OCI-LY1 (cell line): Measurements from ENCODE around the gene PNMA8C.

Experiments
- H2AFZ ChIP-seq: fragments of 200-600 bp; sonication (generic), shearing (Covaris generic); 2 replicates; pipeline ENCODE4 v1.6.0; 2014; ENCODE audit warnings: antibody characterized with exemption, mild to moderate bottlenecking, low read length
- H3F3A ChIP-seq: fragments of 200-600 bp; sonication (generic), shearing (Covaris generic); 2 replicates; pipeline ENCODE4 v1.6.0; 2014; ENCODE audit warnings: mild to moderate bottlenecking, antibody characterized with exemption, low read length, moderate library complexity; ENCODE audit not compliant: insufficient read depth
- H3K27ac ChIP-seq: fragments of 200-600 bp; sonication (generic); 2 replicates; pipeline ENCODE4 v1.5.1; 2014; ENCODE audit warnings: low read length, mixed run types, mild to moderate bottlenecking, low read depth; ENCODE audit not compliant: poor library complexity, severe bottlenecking
- H3K27me3 ChIP-seq: fragments of 200-600 bp; sonication (generic); 2 replicates; pipeline ENCODE4 v1.6.0; 2014; ENCODE audit warnings: antibody characterized with exemption, mild to moderate bottlenecking, low read length, moderate library complexity; ENCODE audit not compliant: insufficient read depth
- H3K36me3 ChIP-seq: fragments of 200-600 bp; sonication (generic); 2 replicates; pipeline ENCODE4 v1.6.1; 2014; ENCODE audit warnings: mild to moderate bottlenecking, antibody characterized with exemption, low read length, moderate library complexity, mixed read lengths; ENCODE audit not compliant: insufficient read depth
- H3K4me1 ChIP-seq: fragments of 200-600 bp; sonication (generic); 2 replicates; pipeline ENCODE4 v1.5.1; 2014; ENCODE audit warnings: mild to moderate bottlenecking, low read length, moderate library complexity; ENCODE audit not compliant: insufficient read depth, severe bottlenecking
- H3K4me2 ChIP-seq: fragments of 200-600 bp; sonication (generic), shearing (Covaris generic); 2 replicates; pipeline ENCODE4 v1.6.1; 2014; ENCODE audit warnings: low read length
- H3K4me3 ChIP-seq: fragments of 200-600 bp; sonication (generic); 2 replicates; pipeline ENCODE4 v1.5.1; 2014; ENCODE audit warnings: low read length, low read depth, mild to moderate bottlenecking, mixed read lengths; ENCODE audit not compliant: poor library complexity, severe bottlenecking
- H3K79me2 ChIP-seq: fragments of 200-600 bp; shearing (Covaris generic); 2 replicates; pipeline ENCODE4 v1.6.1; 2016; ENCODE audit warnings: mixed run types, low read length, mixed read lengths; ENCODE audit not compliant: insufficient read depth
- H3K9ac ChIP-seq: fragments of 200-600 bp; sonication (generic), shearing (Covaris generic); 2 replicates; pipeline ENCODE4 v1.6.1; 2014; ENCODE audit warnings: mild to moderate bottlenecking, low read length, mixed read lengths
- H3K9me2 ChIP-seq: fragments of 200-600 bp; sonication (generic), shearing (Covaris generic); 2 replicates; pipeline ENCODE4 v1.6.1; 2014; ENCODE audit warnings: low read depth, mild to moderate bottlenecking, low read length, mixed read lengths
- H3K9me3 ChIP-seq: fragments of 200-600 bp; shearing (Covaris generic); 2 replicates; pipeline ENCODE4 v1.6.1; 2014; ENCODE audit warnings: low read length, mixed read lengths
- H4K20me1 ChIP-seq: fragments of 200-600 bp; sonication (generic), shearing (Covaris generic); 2 replicates; pipeline ENCODE4 v1.6.0; 2016; ENCODE audit warnings: mild to moderate bottlenecking, low read length; ENCODE audit not compliant: insufficient read depth
- EZH2 ChIP-seq: fragments of 200-600 bp; sonication (generic), shearing (Covaris generic); IDR thresholded peaks from 2 replicates; pipeline ENCODE4 v1.8.0; 2017; ENCODE audit warnings: borderline replicate concordance, mixed run types, mild to moderate bottlenecking, antibody characterized with exemption, low read length, moderate library complexity, mixed read lengths
- TF ChIP-seq, protein P1 (sequence below): fragments of 200-600 bp; sonication (generic), shearing (Covaris generic); IDR thresholded peaks from 2 replicates; pipeline ENCODE4 v1.5.1; 2017; ENCODE audit warnings: mild to moderate bottlenecking, antibody characterized with exemption, low read length, moderate library complexity, mixed read lengths

The PNMA8C gene

DNA sequence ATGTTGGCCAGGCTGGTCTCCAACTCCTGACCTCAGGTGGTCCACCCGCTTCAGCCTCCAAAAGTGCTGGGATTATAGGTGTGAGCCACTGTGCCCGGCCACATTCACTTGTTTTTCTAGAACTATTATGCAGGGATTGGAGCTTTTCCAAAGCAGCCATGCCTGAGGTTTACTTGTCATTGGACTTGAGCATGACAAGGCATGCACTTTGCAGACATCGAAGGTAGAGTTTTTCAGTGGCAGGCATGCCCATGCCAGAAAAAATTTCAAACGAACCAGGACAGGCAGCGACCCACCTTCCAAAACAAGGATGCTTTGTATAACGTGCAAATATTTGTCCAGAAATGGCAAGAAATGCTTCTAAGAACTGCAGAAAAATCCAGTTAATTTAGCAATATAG lies 24.9 kb upstream of the PNMA8C start:
- Histone ChIP-seq H3K4me3 (no peak overlapping the region), H3K4me2 (no peak overlapping the region), H3K36me3 (no peaks in the 10 kb centered on the region), H3K79me2 (no peaks in the 10 kb centered on the region), H3K9me2 (no peaks in the 10 kb centered on the region), H2AFZ (no peak overlapping the region), H4K20me1 (no peaks in the 10 kb centered on the region), H3K9ac (no peak overlapping the region), H3K27me3 (no peaks in the 10 kb centered on the region), H3K27ac (no peak overlapping the region), H3F3A (no peaks in the 10 kb centered on the region), H3K4me1 (no peaks in the 10 kb centered on the region), H3K9me3 (no peaks in the 10 kb centered on the region)
- TF ChIP-seq, protein P1, sequence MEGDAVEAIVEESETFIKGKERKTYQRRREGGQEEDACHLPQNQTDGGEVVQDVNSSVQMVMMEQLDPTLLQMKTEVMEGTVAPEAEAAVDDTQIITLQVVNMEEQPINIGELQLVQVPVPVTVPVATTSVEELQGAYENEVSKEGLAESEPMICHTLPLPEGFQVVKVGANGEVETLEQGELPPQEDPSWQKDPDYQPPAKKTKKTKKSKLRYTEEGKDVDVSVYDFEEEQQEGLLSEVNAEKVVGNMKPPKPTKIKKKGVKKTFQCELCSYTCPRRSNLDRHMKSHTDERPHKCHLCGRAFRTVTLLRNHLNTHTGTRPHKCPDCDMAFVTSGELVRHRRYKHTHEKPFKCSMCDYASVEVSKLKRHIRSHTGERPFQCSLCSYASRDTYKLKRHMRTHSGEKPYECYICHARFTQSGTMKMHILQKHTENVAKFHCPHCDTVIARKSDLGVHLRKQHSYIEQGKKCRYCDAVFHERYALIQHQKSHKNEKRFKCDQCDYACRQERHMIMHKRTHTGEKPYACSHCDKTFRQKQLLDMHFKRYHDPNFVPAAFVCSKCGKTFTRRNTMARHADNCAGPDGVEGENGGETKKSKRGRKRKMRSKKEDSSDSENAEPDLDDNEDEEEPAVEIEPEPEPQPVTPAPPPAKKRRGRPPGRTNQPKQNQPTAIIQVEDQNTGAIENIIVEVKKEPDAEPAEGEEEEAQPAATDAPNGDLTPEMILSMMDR: no peak
- TF ChIP-seq EZH2: no peak

DNA sequence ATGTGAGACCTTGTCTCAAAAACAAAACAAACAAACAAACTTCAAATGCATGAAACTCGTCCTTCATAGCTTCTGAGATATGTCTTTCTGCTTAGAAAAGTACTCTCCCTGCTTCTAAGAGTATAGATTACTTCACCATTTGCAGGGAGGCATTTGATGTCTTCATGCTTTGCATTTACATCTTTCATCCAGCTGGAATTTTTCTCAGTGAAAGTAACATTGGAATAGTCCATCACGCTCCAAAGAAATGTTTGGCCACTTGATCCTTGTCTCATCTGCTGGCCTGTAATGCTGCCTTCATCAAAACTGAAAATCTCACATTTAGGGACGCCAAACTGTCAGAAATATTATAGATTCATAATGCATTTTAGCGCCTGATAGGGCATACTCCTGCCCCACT lies 23.4 kb upstream of the PNMA8C start:
- Histone ChIP-seq H3K36me3 (no peaks in the 10 kb centered on the region), H2AFZ (no peak overlapping the region), H3K4me1 (no peaks in the 10 kb centered on the region), H3K79me2 (no peaks in the 10 kb centered on the region), H3K9ac (no peak overlapping the region), H3K9me3 (no peaks in the 10 kb centered on the region), H3K27ac (no peak overlapping the region), H3K4me2 (no peak overlapping the region), H3K9me2 (no peaks in the 10 kb centered on the region), H3K4me3 (no peak overlapping the region), H4K20me1 (no peaks in the 10 kb centered on the region), H3F3A (no peaks in the 10 kb centered on the region), H3K27me3 (no peaks in the 10 kb centered on the region)
- no peak for TF ChIP-seq EZH2
- TF ChIP-seq, protein P1: no peak

DNA sequence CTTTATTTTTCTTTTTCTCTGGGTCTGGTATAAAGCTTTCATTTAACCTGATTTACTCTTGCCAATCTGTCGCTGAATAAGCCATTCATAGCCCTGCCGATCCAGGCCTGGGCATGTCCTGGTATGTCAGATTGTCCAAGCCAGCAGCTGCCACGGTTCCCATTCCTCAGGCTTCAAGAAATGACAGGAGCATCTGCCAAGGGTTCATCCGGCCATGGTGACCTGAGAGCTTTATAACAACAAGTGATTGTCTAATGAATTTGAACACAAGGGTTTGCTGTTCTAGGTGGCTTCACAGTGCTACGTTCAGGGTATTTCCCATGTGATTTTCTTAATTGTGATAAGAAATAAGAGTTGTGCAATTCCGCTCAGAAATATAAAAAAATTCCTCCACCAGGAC lies 22.6 kb upstream of the PNMA8C start:
- no peaks in the 10 kb centered on the region for H3K79me2 ChIP-seq
- H3K4me3 ChIP-seq: no peak overlapping the region
- no peaks in the 10 kb centered on the region for H3K36me3 ChIP-seq
- TF ChIP-seq, protein P1: no peak
- no peak for TF ChIP-seq EZH2
- no peaks in the 10 kb centered on the region for H3K9me2 ChIP-seq
- no peak overlapping the region for H3K4me2 ChIP-seq
- no peaks in the 10 kb centered on the region for H3K4me1 ChIP-seq
- no peak overlapping the region for H2AFZ ChIP-seq
- H3K27ac ChIP-seq: no peak overlapping the region
- H3K9ac ChIP-seq: no peak overlapping the region
- H3K27me3 ChIP-seq: no peaks in the 10 kb centered on the region
- no peaks in the 10 kb centered on the region for H3K9me3 ChIP-seq
- H4K20me1 ChIP-seq: no peaks in the 10 kb centered on the region
- no peaks in the 10 kb centered on the region for H3F3A ChIP-seq
